CD1c-positive myeloid dendritic cell (primary cell): ENCODE results near the gene TBL1X.

Experiments used
- DNase-seq: peaks from one replicate; pipeline ENCODE4 v3.0.0-alpha.2; 2016; ENCODE audit errors: extremely low spot score

Gene TBL1X

GRCh38 chrX:9586992-9587392, 122.1 kb downstream of the TBL1X start:
- no peak for DNase-seq

DNA sequence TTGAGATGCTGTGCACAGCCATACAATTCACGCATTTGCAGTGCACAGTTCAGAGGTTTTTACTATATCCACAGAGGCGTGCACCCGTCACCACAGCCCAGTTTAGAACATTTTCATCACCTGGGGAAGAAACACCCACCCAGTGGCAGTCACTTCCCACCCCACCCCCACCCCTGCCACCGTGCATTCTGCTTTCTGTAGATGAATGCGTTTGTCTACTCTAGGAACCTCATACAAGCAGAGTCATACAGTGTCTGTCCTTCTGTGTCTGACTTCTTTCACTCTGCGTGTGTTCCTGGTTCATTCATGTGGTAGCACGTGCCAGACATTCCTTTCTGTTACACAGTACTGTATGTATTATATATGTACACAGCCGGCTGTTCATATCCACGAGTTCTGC, 122.8 kb downstream of the TBL1X start:
- no peak for DNase-seq

GRCh38 chrX:9591496-9591895, 126.6 kb downstream of the TBL1X start:
- no peak for DNase-seq

- DNase-seq, result no peak
These were observed 128.9 kb downstream of the TBL1X start for GRCh38 chrX:9593756-9594155.

- no peak for DNase-seq
These were observed 130.3 kb downstream of the TBL1X start for GRCh38 chrX:9595174-9595573.

DNA sequence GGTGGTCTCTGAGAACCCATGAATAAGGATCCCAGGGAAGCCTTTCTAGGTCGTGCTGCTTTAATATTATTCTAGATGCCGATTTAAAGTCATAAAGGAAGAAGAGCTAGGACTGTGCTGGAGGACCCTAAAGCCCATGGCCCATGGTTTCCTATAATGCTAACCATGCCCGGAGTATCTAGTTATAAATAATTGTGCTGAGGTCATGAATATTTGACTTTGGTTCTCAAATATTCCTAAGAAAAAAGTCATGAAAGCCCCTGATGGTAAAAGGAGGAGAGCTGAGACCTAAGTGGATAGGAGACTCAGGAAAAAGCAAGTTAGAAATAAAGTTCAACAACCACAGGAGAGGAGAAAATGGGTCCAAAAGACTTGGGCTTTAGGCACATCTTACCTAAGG, 132.0 kb downstream of the TBL1X start:
- no peak for DNase-seq

DNA sequence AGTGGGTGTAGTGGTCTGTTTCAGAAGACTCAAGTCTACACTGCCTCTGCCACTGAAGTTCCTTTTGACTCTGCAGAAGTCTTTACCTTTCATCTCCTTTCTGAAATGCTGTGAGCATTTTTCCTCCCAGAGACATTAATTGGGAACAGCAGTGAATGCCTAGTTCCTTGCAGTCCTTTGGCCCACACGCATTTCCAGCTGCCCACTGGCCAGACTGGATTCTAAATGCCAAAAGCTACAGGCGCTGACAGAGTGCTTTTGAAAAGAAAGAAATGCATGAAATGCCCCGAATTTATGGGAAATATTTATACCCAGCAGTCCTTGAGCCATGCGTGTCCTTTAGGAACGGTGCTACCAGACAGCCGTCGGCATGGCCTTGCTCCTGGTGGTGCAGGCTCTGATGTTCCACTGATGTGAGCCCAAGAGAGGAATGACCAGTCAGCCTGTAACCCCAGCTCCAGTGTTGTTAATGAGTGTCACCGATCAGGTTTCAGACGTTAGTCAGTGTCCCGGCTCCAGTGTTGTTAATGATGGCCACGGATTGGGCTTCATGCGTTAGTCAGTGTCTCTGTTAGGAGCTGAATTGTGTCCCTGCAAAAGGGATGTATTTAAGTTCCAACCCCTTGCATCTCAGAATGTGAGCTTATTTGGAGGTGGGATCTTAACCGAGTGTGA, 132.6 kb downstream of the TBL1X start:
- DNase-seq, result no peak

DNA sequence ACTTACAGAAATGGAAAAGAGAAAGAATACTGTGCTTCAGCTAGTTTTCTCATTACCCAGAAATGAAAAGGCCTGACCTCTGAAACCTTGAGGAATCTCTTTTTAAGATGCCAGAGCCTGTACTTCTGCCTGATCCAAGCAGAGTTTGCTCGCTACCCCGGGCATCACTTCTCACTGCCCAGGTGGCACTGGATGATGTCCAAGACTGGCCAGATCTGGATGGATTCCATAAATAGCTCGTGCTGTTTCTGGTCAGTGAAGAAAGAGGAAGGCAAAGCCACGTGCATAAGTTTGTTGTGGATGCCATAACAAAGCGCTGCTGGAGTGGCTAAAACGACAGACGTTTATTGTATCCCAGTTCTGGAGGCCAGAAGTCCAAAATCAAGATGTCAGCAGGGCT, 133.5 kb downstream of the TBL1X start:
- DNase-seq, result no peak

DNA sequence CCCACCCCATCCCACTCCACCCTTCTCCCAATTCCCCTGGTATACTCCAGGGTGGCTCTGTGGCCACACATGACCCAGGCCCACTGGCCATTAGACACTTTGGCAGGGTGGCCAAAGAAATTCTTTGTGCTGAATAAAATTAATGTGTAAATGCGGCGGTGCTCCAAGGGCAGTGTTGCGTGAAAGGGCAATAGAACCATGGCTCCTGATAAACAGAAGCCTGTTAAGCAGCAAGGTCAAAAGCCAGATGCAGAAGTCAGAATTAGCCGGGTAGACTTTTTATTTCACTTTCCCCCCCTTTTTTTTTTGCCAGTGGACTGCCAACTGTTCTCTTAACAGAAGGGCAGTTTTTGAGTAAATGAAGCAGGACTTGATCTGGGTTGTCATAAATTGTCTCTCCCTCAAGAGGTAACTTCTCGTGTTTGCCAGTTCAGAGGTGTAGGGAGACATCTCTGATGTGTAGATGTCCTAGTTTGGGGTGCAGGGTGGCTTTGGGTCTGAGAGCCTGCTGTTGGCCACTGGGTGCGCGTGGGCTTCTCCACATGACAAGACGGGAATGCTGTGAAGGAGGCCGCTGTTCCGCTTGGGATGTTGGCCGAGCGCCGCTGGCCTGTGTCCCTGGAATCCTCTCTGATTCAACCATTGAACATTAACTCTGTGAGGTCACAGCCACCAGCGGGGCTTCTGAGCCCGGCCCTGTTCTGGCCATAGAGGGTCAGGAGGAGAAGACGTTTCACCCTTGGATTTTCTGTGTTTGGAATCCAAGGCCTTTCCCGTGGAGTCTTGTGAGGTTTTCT, 139.5 kb downstream of the TBL1X start:
- no peak for DNase-seq

DNA sequence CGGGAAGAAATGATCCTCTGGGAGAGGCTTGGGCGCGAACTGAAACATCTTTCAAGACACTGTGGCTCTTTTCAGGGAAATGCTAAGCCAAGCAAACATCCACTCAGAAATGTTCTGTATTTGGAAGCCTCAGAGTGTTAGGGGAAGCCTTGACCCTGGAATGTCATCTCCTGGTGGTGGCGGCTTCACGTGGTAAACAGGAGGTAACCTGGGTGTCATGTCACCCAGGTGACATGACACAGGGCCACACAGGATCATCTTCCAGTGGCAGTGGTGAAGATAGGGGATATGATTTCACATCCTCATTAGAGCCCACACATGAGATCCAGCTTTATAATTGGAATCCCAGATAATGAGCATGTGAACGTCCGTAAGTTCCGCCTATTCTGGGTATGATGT, 140.0 kb downstream of the TBL1X start:
- DNase-seq, result no peak

DNA sequence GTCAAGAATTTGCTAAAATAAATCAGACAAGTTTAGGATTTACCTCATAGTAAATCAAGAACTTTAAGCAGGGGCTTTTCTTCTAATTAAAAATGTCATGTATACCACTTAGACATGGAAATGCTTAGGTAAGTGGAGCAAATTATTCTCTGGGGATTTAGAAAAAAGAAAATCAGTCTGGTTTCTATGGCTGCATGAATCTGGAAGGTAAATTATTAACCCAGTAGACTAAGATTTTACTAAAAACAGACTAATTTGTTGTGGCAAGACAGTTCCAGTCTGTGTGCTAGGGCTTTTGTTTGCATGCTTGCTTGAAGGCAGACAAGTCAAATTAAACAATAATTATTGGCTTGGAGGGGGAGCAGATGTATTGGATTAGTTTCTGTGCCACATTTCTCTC, 140.6 kb downstream of the TBL1X start:
- DNase-seq, result no peak

DNA sequence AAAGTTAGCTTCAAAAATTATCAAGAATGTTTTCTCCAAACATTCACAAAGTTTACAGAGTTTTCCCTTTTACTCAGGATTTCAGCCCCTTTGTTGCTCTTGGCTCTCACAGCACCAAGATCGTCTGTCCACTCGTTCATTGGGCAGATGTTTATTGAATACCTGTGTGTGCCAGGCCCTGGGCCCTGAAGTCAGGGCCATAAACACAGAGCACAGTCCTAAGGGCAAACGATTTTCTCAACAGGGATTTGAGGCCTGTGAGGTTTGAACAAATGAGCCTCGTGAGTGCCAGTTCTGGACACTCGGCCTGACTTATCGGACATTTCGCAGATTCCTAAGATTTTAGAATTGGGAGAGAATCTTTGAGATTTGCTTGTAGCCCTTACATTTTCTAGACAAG, 142.1 kb downstream of the TBL1X start:
- no peak for DNase-seq

- no peak for DNase-seq
These were observed 144.6 kb downstream of the TBL1X start for GRCh38 chrX:9609499-9609898.

- DNase-seq, result no peak
These were observed 145.1 kb downstream of the TBL1X start for GRCh38 chrX:9609987-9610386.

- DNase-seq, result no peak
These were observed 146.0 kb downstream of the TBL1X start for GRCh38 chrX:9610771-9611392.

DNA sequence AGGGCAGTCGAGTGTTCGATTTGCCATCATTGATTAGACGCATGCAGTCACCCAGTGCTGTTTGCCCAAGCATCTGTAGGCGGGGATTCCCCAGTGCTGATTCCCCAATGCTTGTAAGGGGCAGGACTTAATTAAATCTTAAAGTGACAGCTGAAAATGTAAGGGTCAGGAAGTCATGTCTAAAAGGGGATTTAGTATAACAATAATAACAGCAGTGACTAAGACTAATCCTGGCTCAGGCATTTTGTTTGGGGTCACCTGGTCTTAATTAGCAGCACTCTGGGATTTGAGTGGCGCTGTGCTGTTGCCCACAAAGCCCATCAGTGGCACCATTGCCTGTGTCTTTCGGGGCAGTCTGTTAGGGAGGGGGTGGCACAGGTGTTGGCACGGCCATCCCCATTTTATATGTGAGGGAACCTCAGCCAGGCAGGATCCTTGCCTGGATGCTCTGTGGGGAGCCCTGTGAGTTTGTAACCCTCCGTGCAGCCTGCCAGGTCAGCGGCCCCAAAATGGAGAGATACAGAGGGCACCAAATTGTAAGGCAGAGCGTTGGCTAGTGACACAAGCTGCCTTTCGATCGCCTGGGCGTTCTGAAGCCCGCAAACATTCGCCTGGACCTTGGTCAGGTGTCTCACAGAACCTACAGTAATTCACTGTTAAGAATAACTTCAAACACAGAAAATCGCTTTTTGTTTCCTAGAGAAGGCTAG, 146.7 kb downstream of the TBL1X start:
- no peak for DNase-seq

- no peak for DNase-seq
These were observed 147.3 kb downstream of the TBL1X start for GRCh38 chrX:9612146-9612505.

- no peak for DNase-seq
These were observed 149.2 kb downstream of the TBL1X start for GRCh38 chrX:9614016-9614415.

DNA sequence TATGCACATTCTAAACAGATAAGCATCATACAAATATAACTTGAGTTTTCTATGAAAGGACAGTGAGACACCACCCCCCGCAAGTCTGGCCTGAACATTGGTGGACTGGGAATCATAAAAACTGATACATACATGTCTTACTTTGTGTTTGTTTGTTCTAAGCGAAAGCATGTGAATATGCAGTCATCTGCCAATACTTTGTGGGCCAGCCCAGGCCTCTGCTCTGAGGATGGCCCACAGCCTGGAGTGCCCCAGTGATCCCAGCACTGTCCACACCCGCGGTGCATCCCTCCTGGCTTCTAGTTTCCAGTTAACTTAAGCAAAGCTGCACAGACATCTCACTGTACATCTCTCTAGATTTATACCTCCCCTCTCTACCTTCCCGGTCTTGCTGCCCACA, 154.3 kb downstream of the TBL1X start:
- no peak for DNase-seq

GRCh38 chrX:9619581-9619980, 154.7 kb downstream of the TBL1X start:
- no peak for DNase-seq

DNA sequence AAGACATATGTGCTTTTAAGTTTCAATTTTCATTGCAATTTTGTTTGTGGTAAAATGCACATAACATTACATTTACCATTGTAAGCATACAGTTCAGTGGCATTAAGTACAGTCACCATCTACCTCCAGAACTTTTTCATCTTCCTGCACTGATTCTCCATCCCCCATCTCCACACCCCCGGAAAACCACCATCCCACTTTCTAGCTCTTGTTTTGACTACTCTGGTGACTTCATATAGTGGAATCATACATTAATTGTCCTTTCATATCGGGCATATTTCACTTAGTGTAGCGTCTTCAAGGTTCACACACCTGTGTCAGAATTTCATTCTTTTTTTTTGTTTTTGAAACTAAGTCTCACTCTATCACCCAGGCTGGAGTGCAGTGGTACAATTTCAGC, 157.3 kb downstream of the TBL1X start:
- no peak for DNase-seq

- DNase-seq, result no peak
These were observed 161.5 kb downstream of the TBL1X start for GRCh38 chrX:9626379-9626778.

DNA sequence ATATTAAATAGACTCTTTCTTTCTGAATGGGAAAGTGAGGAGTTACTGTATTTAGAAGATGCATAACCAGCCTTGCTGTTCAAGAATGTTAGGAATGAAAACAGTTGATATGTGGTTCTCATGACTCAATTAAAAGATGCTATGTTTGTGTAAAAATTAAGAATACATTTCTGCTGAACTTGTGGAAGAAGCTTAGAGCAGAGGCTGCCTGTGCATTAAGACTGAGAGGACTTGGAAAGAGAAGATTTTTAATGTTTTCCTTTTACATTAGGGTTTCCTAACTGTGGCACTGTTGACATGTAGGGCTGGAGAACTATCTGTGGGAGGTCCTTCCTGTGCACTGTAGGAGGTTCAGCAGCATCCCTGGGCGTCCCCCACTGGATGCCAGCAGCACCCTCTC, 163.1 kb downstream of the TBL1X start:
- DNase-seq, result no peak
